Measurements from ENCODE around the gene KRTAP10-12.

GRCh38 chr21:44701541-44701940 is 4.6 kb downstream of the KRTAP10-12 start:
- TF ChIP-seq POLR2A (IDR thresholded peaks at IDR 0.05) (no peak), CTCF (IDR thresholded peaks at IDR 0.05) (no peak)

All from heart left ventricle (tissue), 13 donors.